SK-MEL-5 (cell line): ENCODE measurements around the gene GRIK4. TPM values are rescaled to one million over a fixed set of nuclear protein-coding genes. Genes with fewer than 3 reads are reported as not detected.
"Not testable (repeated sequence)": the region's sequence is repeated elsewhere in the genome, so short reads cannot be mapped to it uniquely, and the experiment has no call there.

Experiments
- DNase-seq: peaks from one replicate; pipeline ENCODE4 v3.0.0-alpha.2; 2016; ENCODE audit warnings: low read depth, low spot score
- in situ Hi-C: cut with HindIII; loops from 2 replicates; pipeline ENCODE4 v1.10.0; 2016; ENCODE audit warnings: low sequenced_read_pairs, high pct_unique_total_duplicates, low pct_unique_long_range_greater_than_20kb
- total RNA-seq: library from RNA; depleted of rRNA; stranded (reverse); fragments of >200 nt; shearing (Covaris generic); gene quantifications from 2 replicates; pipeline ENCODE4 v1.2.3, GENCODE V29; 2014; rRNA removed

GRIK4 gene
- total RNA-seq, 1 experiment from 2014 or later: not detected

DNA sequence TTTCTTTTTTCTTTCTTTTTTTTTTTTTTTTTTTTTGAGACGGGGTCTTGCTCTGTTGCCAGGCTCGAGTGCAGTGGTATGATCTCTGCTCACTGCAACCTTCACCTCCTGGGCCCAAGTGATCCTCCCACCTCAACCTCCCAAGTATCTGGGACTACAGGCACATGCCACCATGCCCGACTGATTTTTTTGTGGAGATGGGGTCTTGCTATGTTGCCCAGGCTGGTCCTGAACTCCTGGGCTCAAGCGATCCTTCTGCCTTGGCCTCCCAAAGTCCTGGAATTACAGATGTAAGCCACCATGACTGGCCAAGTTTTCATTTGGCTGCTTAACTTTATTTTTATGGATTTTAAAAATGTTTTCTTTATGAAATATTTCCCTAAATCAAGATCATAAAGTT lies 520.1 kb downstream of the GRIK4 start:
- in situ Hi-C loops, DNase-seq: not testable (repeated sequence)

DNA sequence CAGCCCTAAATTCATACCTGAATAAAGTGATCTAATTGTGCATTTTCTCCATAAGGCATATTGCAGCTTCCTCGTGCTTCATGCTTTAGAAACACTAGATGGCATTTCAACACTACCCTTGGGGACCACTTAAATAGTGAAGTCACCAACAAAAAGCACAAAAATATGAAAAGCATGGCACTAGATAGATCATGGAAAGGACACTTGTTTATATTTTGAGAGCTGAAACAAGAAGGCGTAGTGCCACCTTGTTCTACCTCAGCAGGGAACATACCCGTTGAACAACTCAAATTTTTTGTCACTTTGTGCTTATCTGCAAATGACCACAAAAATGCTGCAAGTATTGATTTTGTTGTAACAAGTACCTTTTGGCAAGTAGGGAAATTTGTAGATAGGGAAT lies 521.0 kb downstream of the GRIK4 start:
- peak; percentile 11 for DNase-seq
- in situ Hi-C loops: no loop called here

DNA sequence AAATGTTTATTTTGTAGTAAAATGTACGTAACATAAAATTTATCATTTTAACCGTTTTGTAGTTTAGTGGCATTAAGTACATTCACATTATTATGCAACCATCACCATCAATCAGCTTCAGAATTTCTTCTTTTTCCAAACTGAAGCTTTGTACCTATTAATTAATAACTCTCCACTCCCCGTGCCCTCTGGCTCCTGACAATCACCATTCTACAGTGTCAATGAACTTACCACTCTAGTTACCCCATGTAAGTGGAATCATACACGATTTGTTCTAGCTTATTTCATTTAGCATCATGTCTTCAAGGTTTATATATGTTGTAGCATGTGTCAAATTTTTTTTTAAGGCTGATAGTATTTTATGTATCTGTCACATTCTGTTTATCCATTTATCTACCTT lies 522.1 kb downstream of the GRIK4 start:
- in situ Hi-C loops: no loop called here
- DNase-seq: no peak

DNA sequence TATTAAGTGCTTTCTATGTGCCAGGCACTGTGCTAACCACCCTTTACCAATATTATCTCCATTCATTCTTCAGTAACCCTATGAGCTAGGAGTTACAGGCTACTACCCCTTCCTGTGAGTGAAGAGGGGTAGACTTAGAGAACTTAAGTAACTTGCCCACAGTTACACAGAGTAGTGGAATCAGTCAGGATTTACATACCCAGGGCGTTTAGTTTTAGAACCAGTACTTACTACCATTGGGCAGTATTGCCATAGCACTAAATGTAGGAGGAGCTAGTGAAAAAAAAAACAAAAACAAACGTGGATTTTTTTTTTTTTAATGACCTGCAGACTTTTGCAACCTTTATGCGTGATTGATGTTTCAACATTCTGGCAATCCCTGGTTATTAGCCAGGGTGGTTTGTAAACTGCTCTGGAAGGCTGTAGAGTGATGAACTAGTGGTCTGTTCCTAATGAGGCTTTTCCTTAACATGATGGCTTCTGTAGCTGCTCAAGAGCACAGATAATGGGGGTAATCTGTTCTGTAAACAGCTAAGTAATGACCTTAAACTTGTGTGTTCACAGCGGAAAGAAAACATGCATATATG lies 523.7 kb downstream of the GRIK4 start:
- in situ Hi-C loops: no loop called here
- no peak for DNase-seq

DNA sequence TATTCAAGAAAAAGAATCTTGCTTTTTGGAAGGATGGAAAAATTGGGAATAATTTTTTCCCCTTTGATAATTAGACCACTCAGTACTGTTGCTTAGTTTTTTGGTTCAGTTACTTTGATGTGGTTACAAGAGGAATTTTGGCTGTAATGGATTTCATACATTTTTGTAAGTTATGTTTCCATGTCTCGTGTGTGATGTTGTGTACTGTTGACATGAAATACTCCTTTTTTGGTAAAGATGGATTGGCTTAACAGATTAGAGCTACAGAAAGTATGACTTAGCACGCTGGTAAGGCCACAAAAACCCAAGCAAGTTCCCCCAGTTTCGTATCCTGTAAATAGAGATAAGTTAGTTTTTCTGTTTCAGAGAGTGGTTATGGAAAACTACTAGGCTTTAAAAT lies 524.2 kb downstream of the GRIK4 start:
- in situ Hi-C loops: no loop called here
- no peak for DNase-seq

DNA sequence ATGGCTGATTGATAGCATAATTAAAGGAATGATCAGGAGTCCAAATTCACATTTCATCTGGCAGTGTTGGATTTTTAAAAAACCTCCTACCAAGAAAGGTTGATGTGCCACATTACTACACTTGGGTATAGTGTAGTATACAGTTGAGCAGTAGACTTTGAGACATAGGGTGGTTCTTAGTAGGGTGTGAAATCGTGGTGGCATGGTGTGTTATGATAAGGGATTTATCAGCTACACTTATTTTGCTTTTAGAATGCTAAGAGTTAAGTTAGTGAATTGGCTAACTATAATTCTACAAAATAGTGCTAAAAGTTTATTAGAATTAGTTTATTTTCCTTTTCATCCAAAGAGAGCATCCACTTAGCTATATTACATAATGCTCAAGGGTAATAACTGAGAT lies 525.5 kb downstream of the GRIK4 start:
- in situ Hi-C loops: no loop called here
- no peak for DNase-seq

Other genes starting within 250 kb of the GRIK4 start
- 7.8 and 9.5 TPM in 2 replicates for gene TLCD5, start 186.4 kb upstream of the GRIK4 start, total RNA-seq
- 27.3 and 29.7 TPM in 2 replicates for gene ARHGEF12, start 175.3 kb upstream of the GRIK4 start, total RNA-seq